Transverse colon (tissue), 4 donors: ENCODE data around the gene CCDC40. TPM values are rescaled to one million over a fixed set of nuclear protein-coding genes. Genes with fewer than 3 reads are reported as not detected.
A peak's percentile ranks its signal among the peaks of the same experiment; 100 is the strongest.

Experiments used
- DNase-seq: peaks from one replicate; pipeline ENCODE4 v3.0.0-alpha.2; 2019
- H3K27ac ChIP-seq, 4 donors: fragments of 200-600 bp; sonication (generic); 2 replicates each; pipeline ENCODE4 v1.5.1; 2016 to 2018; ENCODE audit warnings: inconsistent platforms in 4 of 4
- H3K27me3 ChIP-seq: fragments of 200-600 bp; sonication (generic); 2 replicates; pipeline ENCODE4 v1.5.1; 2017; ENCODE audit warnings: inconsistent platforms
- H3K36me3 ChIP-seq, 4 donors: fragments of 200-600 bp; sonication (generic); 2 replicates each; pipeline ENCODE4 v1.5.1; 2017 to 2019; ENCODE audit warnings: inconsistent platforms in 4 of 4
- H3K4me1 ChIP-seq, 4 donors: fragments of 200-600 bp; sonication (generic); 2 replicates each; pipeline ENCODE4 v1.5.1; 2017 to 2020; ENCODE audit warnings: inconsistent platforms in 4 of 4
- H3K4me3 ChIP-seq, 4 donors: fragments of 200-600 bp; sonication (generic); 1 replicate in 1 of 4; 2 replicates in 3 of 4; pipeline versions ENCODE4 v1.5.1 to v1.6.1; 2017 to 2019; ENCODE audit warnings: inconsistent platforms in 4 of 4
- H3K9me3 ChIP-seq, 2 donors: fragments of 200-600 bp; sonication (generic); 2 replicates each; pipeline ENCODE4 v1.5.1; 2017 to 2019; ENCODE audit warnings: inconsistent platforms in 2 of 2
- CTCF ChIP-seq, 5 experiments: fragments of 200-600 bp in 3 of 5; fragments of 450-650 bp in 2 of 5; sonication (generic) in 3 of 5; IDR thresholded peaks; 1 replicate in 2 of 5; 2 replicates in 3 of 5; pipeline ENCODE4 v1.5.1; 2016 to 2017; ENCODE audit warnings: antibody characterized with exemption in 5 of 5, inconsistent platforms in 3 of 5, mild to moderate bottlenecking in 2 of 5, moderate library complexity in 1 of 5
- EP300 ChIP-seq: sonication (generic); formaldehyde crosslinking; IDR thresholded peaks from one replicate; pipeline ENCODE4 v1.6.1; 2017; ENCODE audit warnings: antibody characterized with exemption, low read depth
- POLR2A ChIP-seq: fragments of 450-650 bp; IDR thresholded peaks from one replicate; pipeline ENCODE4 v1.6.1; 2016; ENCODE audit warnings: antibody characterized with exemption, mild to moderate bottlenecking, moderate library complexity
- POLR2AphosphoS5 ChIP-seq, 3 donors: sonication (generic); formaldehyde crosslinking; IDR thresholded peaks; one replicate each; pipeline ENCODE4 v1.6.1; 2016; ENCODE audit warnings: antibody characterized with exemption in 3 of 3
- WGBS, 2 donors: methylation state at CpG; one replicate each; pipeline ENCODE4 v1.1.5; 2018; ENCODE audit warnings: low coverage in 1 of 2; 5-methylcytosine and 5-hydroxymethylcytosine counted together
- in situ Hi-C, 4 donors: fragments of 200-750 bp; cut with MboI; loops; one replicate each; pipeline versions ENCODE4 v1.15.0 to v1.15.1; 2017; ENCODE audit warnings: low sequenced_read_pairs in 3 of 4, low pct_ligation_motif_present in 1 of 4, low pct_unique_long_range_greater_than_20kb in 1 of 4
- intact Hi-C: fragments of 100-400 bp; cut with DNase I; formaldehyde crosslinking; loops from one replicate; pipeline ENCODE4 v1.15.1; 2023; ENCODE audit warnings: low total_unique reads
- total RNA-seq, 4 donors: library from RNA; depleted of rRNA; stranded (reverse); fragments of >200 nt; gene quantifications; one replicate each; pipeline ENCODE4 v1.1.0, GENCODE V29; 2016

Gene CCDC40
- total RNA-seq, 4 donors from 2014 or later = 0.75 to 2.8 (median 2.0) TPM

- peaks cover 0 to 71% (median 34%) of the 10 kb centered on the region in 4 donors for H3K36me3 ChIP-seq
These were observed 100.7 kb downstream of the CCDC40 start for GRCh38 chr17:80137131-80137530.

GRCh38 chr17:80138856-80139426, 102.5 kb downstream of the CCDC40 start:
- no peak for TF ChIP-seq CTCF (IDR thresholded peaks at IDR 0.05)
- 61 to 88% methylated on average over 3 to 18 of the region's 18 CpGs for WGBS, 2 donors
- H3K4me1 ChIP-seq = peaks cover 0 to 10% (median 0%) of the 10 kb centered on the region in 4 donors
- peaks cover 0 to 84% (median 39%) of the 10 kb centered on the region in 4 donors for H3K36me3 ChIP-seq
- in situ Hi-C loops = no loop called here
- peak; percentile 69 for DNase-seq
- intact Hi-C loops = no loop called here
- H3K27ac ChIP-seq = peak overlapping the region; percentile 24 to 49 (median 26)
- no peaks in the 10 kb centered on the region for H3K27me3 ChIP-seq
- H3K9me3 ChIP-seq = no peaks in the 10 kb centered on the region
- no peak overlapping the region for H3K4me3 ChIP-seq

More at GRCh38 chr17:80137131-80137530, 100.7 kb downstream of the CCDC40 start:
- in situ Hi-C loops = no loop called here
- Histone ChIP-seq H3K4me3 (no peak overlapping the region), H3K4me1 (peaks cover 0 to 10% (median 0%) of the 10 kb centered on the region in 4 donors), H3K27me3 (no peaks in the 10 kb centered on the region), H3K27ac (no peak overlapping the region), H3K9me3 (no peaks in the 10 kb centered on the region)
- 97% methylated on average over 9 of the region's 9 CpGs; no CpG with 5 or more reads in 1 of the 2 donors for WGBS, 2 donors
- DNase-seq = no peak
- TF ChIP-seq POLR2AphosphoS5 (IDR thresholded peaks at IDR 0.05) (no peak), EP300 (no peak), POLR2A (no peak), CTCF (IDR thresholded peaks at IDR 0.05) (no peak)
- intact Hi-C loops = no loop called here

- H3K4me3 ChIP-seq = no peak overlapping the region
- WGBS, 2 donors = 90 to 92% methylated on average over 2 to 7 of the region's 7 CpGs
- no peaks in the 10 kb centered on the region for H3K27me3 ChIP-seq
- no peaks in the 10 kb centered on the region for H3K9me3 ChIP-seq
- intact Hi-C loops (no loop called here), in situ Hi-C loops (no loop called here)
- no peak for DNase-seq
- TF ChIP-seq POLR2A (no peak), CTCF (IDR thresholded peaks at IDR 0.05) (no peak), EP300 (no peak), POLR2AphosphoS5 (IDR thresholded peaks at IDR 0.05) (no peak)
- H3K4me1 ChIP-seq = peaks cover 11 to 27% (median 14%) of the 10 kb centered on the region in 4 donors
- peaks cover 0 to 59% (median 25%) of the 10 kb centered on the region in 4 donors for H3K36me3 ChIP-seq
- H3K27ac ChIP-seq = no peak overlapping the region
These were observed 105.2 kb downstream of the CCDC40 start for GRCh38 chr17:80141463-80142165.

GRCh38 chr17:80142929-80143328, 106.5 kb downstream of the CCDC40 start:
- Histone ChIP-seq H3K4me1 (peaks cover 11 to 29% (median 15%) of the 10 kb centered on the region in 4 donors), H3K36me3 (peaks cover 0 to 46% (median 21%) of the 10 kb centered on the region in 4 donors), H3K4me3 (no peak overlapping the region), H3K9me3 (no peaks in the 10 kb centered on the region), H3K27me3 (no peaks in the 10 kb centered on the region), H3K27ac (no peak overlapping the region)
- intact Hi-C loops = no loop called here
- no peak for DNase-seq
- 93 to 94% methylated on average over 3 to 6 of the region's 6 CpGs for WGBS, 2 donors
- in situ Hi-C loops = no loop called here
- no peak for TF ChIP-seq EP300
- TF ChIP-seq POLR2AphosphoS5 (IDR thresholded peaks at IDR 0.05) = no peak
- TF ChIP-seq CTCF (IDR thresholded peaks at IDR 0.05) = no peak
- TF ChIP-seq POLR2A = no peak
